Fibroblast of pulmonary artery (primary cell): Measurements from ENCODE around the gene MRPS18A.

Source experiments
- DNase-seq: peaks from one replicate; pipeline ENCODE4 v3.0.0-alpha.2; 2010; ENCODE audit warnings: low read depth
- H3K4me3 ChIP-seq: replicated peaks from 2 replicates; pipeline ENCODE4 v1.5.1; 2011; ENCODE audit warnings: low read depth, mild to moderate bottlenecking, control low read depth, low read length, moderate library complexity
- TF ChIP-seq, protein P1 (sequence below): IDR thresholded peaks from 2 replicates; pipeline ENCODE4 v1.5.1; 2011; ENCODE audit warnings: mild to moderate bottlenecking, control low read depth, low read length, inconsistent platforms; ENCODE audit errors: missing control alignments

Gene MRPS18A

DNA sequence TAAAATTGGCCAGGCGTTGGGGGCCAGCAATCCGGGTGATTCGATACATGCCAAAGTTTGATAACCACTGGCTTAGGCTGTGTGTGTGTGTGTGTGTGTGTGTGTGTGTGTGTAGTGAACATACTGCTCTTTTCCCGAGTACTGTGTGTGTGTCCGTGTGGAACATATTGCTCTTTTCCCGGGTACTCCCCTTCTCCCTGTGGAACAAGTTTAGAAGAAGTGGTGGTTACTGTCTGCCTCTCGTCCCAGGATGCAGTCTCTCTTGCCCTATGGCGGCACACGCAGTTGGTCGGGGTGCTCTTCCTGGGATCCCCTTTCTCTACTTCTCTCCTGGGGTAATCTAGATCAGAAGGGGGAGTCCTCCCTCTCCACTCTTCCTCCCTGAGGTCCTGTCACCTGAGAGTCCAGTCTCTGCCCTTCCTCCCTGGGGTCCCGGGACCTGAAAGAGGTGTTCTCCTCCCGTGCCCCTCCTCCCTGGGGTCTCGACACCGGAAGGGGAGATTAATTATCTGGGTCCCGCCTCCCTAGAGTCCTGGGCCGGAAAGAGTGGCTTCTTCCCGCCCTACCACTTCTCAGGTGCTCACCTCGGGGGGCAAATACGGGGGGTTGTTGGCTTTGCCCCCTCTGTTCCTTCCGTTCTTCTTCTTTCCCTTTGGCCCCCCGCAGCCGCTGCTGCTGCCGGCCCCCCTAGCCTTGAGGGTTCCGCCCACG lies 59.0 kb downstream of the MRPS18A start:
- peak; percentile 46 for DNase-seq
- TF ChIP-seq, protein P1, sequence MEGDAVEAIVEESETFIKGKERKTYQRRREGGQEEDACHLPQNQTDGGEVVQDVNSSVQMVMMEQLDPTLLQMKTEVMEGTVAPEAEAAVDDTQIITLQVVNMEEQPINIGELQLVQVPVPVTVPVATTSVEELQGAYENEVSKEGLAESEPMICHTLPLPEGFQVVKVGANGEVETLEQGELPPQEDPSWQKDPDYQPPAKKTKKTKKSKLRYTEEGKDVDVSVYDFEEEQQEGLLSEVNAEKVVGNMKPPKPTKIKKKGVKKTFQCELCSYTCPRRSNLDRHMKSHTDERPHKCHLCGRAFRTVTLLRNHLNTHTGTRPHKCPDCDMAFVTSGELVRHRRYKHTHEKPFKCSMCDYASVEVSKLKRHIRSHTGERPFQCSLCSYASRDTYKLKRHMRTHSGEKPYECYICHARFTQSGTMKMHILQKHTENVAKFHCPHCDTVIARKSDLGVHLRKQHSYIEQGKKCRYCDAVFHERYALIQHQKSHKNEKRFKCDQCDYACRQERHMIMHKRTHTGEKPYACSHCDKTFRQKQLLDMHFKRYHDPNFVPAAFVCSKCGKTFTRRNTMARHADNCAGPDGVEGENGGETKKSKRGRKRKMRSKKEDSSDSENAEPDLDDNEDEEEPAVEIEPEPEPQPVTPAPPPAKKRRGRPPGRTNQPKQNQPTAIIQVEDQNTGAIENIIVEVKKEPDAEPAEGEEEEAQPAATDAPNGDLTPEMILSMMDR = no peak
- peak overlapping the region; percentile 98 for H3K4me3 ChIP-seq

DNA sequence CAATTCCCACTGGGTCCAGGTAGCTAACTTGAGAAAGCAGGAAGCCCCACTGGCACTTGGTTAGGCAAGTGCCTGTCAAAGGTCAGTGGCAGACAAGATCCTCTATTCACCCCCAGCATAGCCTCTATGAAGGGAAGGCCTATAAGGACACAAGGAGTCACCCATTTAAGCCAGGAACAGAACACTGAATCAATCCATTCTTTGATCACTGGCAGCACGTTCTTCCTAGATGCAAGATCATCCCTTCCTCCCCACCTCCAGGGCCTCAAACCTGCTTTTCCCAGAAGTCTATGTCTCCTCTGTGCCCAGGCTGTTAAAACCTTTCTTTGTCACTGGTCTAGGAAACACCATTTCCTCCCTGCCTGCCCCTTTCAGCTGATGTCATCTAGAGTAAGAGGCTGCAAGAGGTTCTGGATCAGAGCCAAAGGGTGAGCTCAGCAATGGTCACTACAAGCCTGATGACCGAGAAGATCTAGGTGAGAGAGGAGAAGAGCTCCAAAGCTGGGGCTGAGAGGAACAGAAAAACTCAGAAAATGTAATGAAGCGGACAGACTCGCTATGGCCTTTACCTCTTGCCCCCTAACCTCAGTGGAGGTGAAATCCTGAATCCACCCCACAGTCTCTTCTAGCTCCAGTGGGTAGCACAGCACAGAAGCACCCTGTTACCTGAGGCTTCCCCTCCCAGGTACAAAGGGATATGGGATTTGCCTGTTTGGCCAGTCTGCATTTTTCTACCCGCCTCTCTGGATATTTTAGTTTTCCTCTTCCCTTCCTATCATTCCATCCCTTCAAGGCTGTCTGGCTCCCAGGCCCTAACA lies 60.4 kb downstream of the MRPS18A start:
- peak overlapping the region; percentile 98 for H3K4me3 ChIP-seq
- DNase-seq = peak; percentile 97
- TF ChIP-seq, protein P1 = no peak

DNA sequence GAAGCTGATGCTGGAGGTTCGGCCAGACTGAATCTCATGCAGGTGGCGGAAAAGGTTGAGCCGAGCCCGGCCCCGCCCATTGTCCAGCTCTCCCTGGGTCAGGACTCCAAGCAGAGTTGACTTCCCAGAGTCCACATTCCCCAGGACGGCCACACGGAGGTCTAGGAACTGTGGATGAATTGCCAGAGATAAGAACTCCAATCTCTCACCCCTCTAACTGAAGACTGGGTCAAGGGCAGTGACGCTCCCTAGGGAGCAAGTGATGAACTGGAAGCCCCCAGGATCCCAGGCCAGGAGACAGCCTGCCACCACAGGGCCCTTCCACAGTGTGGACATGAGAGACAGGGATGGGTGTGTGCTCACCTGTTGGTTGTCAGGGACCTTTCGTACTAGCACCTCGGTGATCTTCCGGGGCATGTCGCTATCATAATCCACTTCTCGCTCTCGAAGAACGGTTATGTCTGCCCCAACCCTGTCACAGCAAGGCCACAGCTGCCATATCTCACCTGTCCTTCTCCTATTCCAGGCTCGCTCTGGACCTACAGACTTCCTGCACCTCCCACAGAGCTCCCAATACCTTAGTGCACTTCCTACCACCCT lies 62.1 kb downstream of the MRPS18A start:
- H3K4me3 ChIP-seq = no peak overlapping the region
- TF ChIP-seq, protein P1 = no peak
- DNase-seq = no peak

DNA sequence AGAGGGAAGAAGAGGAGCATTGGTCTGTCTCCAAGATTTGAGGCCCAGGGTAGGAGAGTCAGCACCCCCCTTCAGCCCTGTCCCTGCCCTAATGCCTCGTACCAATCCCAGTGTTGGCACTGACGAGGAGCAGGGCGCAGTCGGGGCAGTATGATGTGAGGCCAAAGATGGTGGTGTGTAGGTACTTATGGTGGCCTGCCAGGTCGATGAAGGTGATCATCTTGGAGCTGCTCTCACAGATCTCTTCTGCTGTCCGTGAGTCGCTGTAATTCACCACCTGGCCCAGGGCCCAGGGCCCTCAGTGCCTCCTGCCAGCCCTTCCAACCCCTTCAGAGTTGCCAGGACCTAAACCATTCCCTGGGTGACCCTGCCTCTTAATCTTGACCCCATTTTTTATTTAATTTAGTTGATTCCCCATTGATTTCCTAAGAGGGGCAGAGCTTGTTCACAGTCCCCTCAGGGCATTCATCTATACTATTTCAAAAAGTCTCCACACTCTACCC lies 62.8 kb downstream of the MRPS18A start:
- TF ChIP-seq, protein P1 = no peak
- no peak overlapping the region for H3K4me3 ChIP-seq

DNA sequence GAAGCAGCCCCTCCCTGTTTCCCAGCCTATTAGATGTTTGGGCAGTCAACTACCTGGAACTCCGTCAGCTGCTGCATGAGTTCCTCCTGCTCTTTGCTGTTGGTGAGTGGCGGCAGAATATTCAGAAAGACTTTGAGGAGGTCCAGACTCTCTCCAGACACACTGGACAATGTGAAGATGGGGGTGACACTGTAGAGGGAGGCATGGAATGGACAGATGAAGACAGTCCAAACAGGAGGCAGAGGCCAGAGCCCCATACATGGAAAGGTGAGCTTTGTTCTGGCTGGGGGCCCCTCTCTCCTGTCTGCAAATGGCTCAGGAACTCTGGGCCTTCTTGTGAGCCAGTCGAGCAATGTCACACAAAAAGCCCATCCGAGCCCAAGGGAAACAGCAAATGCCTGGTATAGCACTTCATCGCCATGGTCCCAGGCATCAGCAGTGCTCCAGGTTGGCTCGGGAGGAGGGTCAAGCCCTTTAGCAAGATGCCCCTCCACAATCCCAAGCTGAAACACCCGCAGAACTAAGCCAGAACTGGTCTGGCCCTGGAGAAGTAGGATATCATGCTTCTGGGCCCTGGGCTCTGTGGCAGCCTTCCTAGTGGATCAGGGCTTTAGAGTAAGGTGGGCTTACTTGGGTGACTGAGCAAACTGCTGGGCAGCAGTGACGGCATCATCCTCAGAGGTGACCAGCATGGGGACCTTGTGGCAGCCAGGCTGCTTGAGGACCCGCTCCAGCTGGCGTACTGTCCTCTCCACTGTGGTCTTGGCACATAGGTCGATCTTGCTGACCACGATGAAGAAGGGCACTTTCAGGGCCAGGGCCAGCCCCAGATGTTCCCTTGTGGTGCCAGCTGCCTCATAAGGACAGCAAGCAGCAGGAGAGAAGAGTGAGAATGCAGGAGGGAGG lies 63.5 kb downstream of the MRPS18A start:
- no peak overlapping the region for H3K4me3 ChIP-seq
- TF ChIP-seq, protein P1 = no peak
- no peak for DNase-seq

More for the DNA sequence above, 62.8 kb downstream of the MRPS18A start:
- DNase-seq = no peak

DNA sequence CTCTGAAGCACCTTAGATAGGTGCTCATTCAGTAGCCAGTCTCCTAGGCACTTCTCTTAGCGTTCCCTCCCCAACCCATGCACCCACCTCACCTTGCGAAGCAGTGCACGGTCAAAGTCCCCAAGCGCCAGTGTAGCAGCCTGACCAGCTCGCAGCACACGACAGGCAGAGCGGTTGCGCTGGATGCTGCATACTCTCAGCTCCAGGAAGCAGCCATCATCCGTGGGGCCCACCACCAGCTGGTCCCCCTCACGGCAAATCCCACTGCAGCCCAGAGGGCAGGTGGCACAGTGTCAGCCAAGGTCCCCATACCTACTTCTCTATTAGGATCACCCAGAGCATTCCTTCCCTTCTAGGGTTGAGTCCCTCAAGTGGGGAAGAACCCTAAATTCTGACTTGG lies 65.0 kb downstream of the MRPS18A start:
- H3K4me3 ChIP-seq = no peak overlapping the region
- no peak for DNase-seq

More for the DNA sequence above, 65.0 kb downstream of the MRPS18A start:
- TF ChIP-seq, protein P1 = no peak
